GM15510 (cell line): ENCODE data around the gene NF2.

Experiments used
- POLR2A ChIP-seq: IDR thresholded peaks from 3 replicates; pipeline ENCODE4 v1.6.1; 2011; ENCODE audit warnings: borderline replicate concordance; ENCODE audit not compliant: insufficient read length; ENCODE audit errors: extremely low read depth

NF2 gene

DNA sequence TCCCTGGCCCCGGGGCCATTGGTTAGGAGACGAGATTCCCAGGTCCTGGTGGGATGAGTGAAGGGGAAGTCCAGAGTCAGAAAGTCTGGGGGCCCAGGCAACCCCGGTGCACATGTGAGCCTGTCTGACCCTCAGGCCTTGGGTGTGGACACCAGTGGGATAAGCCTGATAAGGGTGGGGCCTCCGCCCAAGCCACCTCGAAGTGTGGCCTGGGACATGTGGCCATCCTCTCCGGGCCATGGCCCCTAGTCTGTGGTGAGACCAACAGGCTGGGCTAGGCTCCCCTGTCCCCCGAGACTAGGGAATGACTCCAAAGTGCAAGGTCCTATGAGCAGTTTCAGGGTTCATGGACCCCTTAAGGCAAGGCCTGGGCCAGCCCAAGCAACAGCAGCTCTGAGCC, 122.7 kb downstream of the NF2 start:
- no peak for TF ChIP-seq POLR2A

DNA sequence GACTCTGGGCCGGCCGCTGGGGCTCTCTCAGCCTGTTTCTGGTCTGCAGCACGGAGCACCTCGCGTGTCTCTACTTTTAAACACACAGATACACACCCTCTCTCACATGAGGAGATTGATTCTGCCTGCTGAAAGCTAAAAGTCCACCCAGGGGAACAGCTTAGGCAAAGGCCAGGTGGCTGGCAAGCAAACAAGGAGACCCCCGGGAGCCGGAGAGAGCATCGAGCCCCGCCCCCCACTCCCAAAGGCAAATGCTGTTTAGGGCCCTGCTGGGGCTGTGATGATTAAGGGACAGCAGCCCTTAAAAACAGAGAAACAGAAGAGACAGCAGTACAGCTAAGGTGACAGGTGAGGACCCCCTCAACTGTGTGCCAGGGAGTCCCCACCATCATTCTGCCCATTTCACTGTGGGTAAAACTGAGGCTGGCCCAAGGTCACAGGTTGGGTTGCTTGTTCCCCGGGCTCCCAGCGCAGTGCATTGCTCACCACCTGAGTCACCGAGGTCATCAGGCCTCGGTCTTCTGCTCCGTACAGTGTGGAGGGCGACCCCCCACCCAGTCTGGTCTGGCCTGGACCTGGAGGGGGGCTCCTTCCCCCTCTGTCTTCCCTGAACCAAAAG, 123.2 kb downstream of the NF2 start:
- TF ChIP-seq POLR2A, result no peak

DNA sequence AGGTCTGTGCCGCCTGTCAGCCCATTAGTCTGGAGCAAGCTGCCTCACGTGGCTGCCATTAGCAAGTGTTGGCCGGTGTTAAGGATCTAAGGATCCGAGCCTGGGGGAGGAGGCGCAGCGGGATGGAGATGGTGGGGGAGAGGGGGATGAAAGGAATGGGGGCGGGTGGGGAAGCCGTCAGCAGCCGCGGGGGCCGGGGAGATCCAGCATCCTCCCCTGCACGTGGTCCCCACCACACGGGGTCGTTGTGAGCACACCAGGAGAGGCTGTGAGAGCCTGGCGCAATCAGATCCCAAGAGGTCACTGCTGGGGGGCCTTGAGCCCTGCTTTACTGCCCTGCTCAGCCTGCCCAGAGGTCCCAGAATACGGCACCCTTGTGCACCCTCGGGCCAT, 123.7 kb downstream of the NF2 start:
- no peak for TF ChIP-seq POLR2A

DNA sequence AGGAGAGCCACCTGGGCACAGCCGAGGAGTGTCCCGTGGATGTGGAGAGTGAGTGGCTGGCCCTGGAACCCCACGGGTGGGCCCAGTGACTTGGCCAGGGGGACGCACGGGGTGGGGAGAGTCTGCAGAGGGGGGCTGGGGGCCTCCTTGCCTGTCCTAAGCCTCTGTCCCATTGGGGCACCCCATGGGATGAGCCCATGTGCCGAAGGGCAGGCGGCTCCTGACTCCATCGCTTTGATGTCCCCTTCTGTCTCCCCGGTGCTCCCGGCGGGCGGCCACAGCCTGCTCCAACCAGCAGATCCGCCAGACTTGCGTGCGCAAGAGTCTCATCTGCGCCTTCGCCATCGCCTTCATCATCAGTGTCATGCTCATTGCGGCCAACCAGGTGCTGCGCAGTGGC, 125.7 kb downstream of the NF2 start:
- no peak for TF ChIP-seq POLR2A

DNA sequence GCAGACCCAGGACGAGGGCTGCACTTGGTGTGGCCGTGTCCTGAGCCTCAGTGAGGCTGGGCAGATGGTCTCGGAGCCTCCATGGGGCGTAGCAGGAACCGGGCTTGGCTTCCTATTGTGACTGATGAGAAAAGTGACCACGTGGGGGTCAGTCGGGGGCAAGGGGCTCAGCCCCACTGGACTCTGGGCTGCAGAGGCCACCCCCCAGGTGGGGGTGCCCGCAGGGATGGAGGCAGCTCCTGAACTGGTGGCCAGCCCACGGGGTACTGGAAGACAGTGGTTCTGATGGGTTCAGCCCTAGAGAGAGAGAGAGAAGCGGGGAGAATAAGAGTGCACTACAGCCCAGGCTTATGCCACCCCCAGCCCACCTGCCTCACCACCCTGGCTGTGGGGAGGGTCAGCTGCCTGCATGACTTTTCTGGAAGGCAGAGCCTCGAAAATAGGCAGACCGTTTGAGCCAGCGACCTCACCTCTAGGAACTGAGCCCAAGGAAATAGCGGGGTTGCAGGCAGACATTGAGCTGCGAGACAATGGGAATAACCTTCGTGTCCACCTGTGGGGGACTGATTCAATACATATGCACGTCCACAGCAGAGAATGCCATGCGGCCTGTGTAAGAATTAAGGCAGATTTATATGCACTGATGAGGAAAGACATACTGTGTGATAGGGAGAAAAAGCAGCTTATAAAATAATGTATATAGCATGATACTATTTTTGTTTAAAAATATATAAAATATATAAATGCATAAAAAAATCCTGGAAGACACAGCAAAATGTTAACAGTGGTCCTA, 127.8 kb downstream of the NF2 start:
- TF ChIP-seq POLR2A, result no peak

DNA sequence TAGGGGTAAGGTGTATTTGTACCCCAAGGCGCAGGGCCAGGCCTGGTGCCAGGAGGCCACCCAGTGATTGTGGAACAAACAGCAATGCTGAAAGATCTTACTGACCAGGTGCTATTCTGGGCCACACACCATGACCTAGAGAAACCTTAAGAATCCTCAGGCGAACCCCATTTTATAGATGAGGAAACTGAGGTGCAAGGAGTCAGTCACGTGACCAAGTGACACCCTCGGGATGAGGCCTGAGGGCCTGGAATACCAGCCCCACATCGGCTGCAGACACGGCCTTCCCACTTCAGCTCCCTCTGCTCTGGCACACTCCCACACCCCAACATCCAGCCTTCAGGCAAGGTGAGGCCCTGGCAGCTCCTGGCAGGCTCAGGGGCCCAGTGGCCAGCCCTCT, 129.4 kb downstream of the NF2 start:
- TF ChIP-seq POLR2A, result no peak

DNA sequence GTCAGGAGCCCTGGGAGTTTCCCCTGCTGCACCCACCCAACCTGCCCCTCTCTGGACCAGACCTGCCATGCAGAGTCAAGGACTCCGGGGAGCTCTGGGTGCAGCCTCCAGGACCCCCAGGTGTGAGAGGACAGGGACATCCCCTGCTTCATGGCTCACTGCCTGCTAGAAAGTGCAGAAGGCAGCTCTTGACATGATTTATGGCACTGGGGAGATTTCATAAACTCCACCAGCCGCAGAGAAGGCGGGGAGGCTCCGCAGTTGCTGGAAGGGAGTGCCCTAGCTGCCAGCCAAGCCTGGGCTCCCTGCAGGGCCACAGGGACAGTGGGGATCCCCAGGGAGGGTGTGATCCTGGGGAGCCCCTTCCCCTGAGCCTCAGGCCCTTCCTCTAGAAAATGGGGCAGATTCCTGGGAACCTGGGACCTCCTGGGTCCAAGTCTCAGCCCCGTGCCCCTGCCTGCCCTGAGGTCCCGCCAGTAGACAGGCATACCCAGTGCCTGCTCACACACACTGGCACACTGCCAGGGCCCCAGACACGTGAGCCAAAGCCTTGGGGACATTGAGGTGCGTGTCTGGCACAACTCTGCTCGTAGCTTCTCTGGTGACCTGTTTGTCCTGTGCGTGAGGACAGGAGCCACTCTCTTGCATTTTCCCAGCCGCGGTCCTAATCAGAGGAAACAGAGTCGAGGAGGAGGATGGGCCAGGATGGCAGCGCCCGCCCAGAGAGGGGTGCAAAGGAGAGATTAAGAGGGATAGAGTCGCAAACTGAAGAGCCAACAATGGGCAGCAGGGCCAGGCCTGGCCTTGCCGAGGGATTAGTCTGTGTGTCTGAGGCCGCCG, 130.1 kb downstream of the NF2 start:
- no peak for TF ChIP-seq POLR2A

DNA sequence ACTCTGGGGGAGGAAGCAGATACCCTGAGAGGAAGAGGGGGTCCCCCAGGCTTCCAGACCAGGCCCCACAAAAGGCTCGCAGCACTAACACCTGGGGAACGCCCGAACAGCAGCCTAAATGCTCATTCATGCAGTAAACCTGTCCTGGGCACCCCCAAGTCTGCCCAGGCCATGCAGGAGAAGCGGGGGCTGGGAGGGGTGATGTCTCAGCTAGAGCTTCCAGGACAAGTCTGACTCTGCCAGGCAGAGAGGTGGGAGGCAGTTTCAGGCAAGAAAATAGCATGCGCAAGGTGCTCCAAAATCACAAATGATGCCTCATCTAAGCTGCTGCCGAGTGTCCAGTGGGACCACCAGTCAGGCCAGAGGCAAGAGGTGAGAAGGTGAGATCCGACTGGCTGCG, 131.0 kb downstream of the NF2 start:
- TF ChIP-seq POLR2A, result no peak

DNA sequence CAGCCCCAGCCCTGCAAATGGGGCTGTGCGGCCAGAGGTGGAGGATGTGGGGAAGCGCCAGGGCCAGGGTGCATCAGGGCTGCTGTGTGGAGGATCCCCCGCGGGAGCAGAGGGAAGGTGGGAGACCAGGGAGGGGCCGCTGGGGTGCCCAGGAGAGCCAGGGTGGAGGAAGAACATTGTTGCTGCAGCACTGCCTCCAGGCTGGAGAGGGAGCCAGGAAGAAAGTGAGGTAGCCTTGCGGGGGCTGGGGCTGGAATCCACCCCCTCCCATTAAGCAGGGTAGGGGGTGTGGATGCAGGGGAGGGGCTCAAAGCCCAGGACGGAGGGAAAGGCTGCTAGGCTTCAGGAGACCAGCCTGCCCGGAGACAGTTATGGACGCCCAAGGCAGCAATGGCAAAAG, 131.4 kb downstream of the NF2 start:
- TF ChIP-seq POLR2A, result no peak

DNA sequence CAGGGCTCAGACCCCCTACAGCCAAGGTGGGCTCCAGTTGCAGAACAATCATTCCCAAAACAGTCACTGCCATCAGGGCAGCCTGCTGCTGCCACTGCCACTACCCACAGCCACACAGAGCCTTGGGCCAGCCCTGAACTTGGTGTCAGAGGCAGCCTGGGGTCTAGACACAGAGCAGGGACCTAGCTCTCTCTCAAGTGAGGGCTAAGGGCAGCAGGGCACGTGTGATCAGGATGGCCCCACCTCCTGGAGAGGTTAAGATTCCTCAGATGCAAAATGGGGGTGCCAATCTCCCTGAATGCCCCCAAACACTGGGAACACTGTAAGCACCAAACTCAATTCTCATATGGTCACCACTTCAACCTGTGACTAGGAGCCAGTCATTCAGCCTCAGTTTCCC, 132.0 kb downstream of the NF2 start:
- TF ChIP-seq POLR2A, result no peak

DNA sequence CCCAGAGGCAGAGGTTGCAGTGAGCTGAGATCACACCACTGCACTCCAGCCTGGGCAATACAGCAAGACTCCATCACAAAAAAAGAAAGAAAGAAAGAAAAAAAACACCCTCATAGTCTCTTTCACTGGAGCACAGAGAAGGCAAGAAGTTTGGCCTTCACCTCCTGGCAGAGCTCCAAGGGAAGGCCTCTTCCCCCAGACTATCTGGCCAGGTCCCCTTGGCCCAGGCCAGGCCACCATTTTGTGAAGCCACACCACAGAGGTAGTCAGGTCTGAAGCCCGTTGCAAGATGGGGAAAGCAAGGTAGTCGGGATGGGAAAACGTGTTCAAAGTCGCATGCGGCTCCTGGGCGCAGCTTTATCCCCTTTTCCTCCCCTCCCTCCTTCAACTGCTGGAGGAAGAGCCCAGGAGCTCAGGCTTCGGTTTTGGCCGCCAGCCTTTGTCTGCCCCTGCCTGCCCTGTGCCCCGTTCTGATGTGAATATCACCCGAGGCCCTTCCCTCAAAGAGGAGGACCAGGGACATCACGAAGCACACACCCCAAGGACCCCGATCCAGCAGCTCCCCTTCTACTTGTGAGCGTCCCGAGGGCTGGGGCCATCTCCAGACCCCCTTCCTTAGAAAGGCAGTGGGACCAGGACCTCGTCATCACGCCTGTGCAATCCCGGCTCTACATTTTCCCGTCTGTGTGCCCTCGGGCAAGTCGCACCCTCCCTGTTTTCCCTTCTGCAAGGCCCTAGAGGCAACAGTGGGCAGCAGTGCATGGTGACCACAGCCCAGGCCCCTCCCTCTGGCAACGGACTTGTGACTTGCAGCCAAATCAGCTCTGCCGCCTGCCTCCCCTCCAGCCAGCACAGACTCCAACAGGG, 134.1 kb downstream of the NF2 start:
- no peak for TF ChIP-seq POLR2A

DNA sequence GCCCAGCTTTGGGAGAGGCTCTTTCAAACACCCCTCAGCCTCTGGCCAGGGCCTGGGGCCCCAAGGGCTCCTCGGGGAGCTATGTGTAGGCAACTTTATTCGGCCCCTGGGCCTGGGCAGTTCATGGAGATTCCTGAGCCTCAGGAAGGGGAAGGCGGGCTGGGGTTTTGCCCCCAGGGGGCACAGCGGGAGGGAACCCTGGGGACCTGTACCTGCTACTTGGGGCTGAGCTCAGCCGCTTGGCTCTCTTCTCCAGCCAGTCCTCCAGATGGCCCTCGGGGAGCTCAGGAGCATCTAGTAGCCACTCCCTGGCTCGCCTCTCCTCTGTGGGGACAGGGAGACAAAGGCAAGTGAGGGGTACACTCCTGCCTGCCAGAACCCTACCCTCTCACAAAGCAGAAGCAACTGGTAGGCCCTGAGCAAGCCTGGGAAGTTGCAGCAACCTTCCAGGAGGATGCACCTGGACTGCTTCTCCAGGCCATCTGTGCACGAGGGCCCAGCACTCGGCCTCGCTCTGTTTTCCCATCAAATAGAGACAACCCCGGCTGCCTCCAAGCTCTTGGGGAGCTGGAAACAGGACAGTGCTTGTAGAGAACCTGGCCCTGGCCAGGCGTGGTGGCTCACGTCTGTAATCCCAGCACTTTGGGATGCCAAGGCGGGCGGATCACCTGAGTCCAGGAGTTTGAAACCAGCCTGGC, 134.8 kb downstream of the NF2 start:
- no peak for TF ChIP-seq POLR2A

DNA sequence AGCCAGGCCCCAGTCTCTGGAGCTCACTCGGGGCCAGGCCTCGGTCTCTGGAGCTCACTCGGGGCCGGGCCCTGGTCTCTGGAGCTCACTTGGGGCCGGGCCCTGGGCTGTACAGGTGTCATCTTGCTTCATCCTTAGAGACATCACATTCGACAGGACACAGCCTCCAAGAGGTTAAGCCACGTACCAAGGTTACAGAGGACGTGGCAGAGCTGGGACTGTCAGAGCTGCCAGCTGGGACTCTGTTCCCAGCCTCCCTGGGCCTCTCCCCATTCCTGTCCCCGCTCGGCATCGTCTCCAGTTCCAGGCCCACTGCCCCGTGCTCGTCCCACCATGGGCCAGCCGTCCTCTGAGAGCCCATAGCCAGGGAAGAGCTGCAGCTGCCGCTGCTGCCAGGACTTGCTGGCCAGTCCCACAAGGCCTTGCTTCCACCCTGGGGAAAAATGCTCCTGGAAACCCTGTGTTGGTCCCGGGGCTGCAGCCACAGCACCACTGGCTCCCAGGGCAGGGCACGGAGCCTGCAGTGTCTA, 136.0 kb downstream of the NF2 start:
- no peak for TF ChIP-seq POLR2A

DNA sequence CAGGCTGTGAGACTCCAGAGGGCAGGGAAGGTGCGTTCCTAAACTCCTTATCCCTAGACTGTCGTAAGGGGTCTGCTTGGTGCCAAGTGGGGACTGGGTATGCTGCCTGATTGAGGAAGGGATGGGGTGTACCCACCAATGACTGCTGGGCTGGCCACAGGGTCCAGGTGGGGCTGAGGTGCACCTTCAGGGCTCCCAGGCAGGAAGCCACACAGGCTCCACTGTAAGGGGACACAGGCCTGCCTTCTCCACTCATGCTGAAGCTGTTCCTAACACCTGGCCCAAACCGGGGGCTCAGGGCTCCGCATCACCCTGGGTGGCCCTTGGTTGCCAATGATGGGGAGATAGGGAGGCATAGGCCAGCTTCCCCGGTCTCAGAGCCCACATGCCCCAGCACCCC, 136.8 kb downstream of the NF2 start:
- TF ChIP-seq POLR2A, result no peak
